NCI-H2171 treated with DMSO at 0.1 percent for 48 hours (cell line): Measurements from ENCODE around the gene MARCO.
"Not testable (repeated sequence)": the region's sequence is repeated elsewhere in the genome, so short reads cannot be mapped to it uniquely, and the experiment has no call there.

Experiments
- DNase-seq: peaks from one replicate; lab custom pipeline; 2025; lab: John Stamatoyannopoulos, UW

The MARCO gene

DNA sequence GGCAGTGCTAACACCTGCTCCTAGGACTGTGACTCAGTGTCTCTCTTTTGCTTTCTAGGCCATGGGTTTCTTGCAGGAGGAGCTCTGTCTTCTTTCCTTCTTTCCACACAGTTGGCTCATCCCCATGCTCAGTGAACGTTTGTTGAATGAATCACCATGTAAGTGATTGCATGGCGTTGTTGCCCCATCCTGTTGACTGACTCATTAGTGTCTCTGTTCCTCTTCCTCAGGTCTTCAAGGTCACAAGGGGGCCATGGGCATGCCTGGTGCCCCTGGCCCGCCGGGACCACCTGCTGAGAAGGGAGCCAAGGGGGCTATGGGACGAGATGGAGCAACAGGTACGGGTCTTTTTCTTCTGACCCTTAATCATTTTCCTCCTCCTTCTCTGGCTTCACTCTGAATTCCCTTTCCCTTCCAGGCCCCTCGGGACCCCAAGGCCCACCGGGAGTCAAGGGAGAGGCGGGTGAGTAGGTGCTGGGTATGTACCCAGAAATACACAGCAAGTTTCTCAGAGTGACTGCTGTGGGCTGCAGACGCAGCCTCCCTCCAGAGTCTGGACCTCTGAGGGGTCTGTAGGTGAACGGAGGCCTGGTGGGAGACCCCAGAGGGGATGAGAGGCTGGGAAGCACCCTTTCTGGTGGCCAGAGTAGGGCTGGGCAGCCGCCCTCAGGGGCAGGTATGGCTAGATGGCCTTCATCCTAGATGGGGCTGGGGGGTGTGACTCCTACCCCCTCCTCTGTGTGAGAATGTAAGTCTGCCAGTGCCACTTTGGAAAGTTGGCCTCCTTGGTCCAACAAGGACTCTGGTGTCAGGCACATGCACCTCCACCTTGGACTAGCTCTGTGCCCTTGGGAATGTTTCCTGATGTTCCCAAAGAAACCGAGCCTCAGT, 32.4 kb downstream of the MARCO start:
- no peak for DNase-seq

DNA sequence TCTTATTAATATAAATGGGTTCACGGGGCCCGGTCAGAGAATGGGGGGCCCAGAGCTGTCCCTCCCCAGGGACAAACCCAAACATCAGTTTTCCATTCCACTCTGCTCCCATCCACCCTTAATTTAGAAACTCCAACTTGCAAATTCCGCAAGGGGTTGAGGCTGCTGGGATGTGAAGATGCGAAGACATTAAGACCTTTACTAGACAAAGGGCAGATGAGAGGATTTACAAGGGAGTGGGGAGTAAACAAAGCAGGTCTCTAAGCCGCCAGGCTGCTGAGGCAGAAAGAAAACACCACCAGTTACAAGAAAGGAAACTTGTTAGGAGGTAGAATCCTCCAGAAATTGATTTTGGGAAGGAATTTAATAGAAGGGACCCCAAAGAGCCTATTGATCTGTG, 33.1 kb downstream of the MARCO start:
- no peak for DNase-seq

DNA sequence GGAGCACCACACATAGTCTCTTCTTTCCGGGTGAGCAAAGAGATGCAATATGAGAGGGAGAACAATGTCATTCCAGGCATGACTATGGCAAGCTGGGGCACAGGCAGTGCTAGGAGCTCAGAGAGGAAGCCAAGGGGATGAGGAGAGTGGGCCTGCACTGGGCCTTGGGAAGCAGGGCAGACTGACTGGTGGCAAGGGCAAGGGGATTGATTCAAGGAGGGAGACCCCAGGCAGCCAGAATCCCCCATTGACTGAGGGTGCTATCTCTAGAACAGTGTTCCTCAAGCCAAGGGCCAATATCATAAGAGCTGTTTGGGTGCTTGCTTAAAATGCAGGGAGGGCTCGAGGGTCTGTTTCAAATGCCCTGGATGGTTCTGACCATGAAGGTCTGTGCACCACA, 36.1 kb downstream of the MARCO start:
- DNase-seq: no peak

DNA sequence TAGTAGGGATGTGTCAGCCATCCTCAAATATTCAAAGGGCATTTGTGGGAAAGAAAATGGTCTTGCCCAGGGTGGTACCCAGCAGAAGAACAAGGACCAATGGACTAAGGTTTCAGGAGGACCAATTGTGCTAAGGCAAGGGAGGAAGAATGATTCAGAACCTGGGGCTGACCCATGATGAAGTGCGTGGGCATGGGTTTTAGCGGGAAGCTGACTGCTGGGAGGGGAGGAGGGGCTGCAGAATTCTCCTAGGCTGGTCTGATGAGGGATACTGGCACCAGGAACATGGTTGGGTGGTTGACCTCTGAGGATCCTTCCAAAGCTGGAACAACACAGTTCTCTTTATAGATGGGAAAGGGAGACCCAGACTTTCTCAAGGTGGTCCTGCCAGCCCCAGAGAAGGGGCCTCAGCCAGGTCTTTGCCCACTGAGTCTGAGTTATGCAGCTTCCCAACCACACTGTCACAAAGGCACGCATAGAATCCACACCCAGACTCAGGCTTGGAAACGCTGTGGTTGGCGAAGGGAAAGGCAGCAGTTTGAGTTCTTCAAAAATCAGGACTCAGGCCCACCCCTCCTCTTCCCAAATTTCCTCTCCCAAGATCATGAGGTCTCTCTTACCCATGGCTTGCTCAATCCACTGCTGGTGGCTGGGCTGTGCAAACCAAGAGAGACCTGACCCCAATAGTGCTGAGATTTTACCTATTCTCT, 37.3 kb downstream of the MARCO start:
- DNase-seq: no peak

DNA sequence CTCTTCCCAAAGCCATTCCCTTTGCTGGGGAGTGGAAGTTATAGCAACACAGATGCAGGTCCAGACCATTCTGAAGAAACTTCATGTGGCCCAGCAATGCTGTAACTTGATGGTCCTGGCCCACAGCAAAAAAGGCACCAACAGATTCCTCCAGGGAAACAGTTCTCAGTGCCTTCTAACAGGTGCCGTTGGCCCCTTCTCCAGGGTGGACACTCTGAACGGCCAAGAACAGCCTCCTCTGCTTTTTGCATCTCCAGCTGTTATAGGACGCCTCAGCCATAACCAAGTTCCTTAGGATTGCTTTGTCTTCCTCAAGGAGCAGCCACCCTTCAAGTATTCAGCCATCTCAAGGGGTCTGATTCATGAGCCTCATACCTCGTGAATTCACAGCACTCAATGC, 38.0 kb downstream of the MARCO start:
- no peak for DNase-seq

DNA sequence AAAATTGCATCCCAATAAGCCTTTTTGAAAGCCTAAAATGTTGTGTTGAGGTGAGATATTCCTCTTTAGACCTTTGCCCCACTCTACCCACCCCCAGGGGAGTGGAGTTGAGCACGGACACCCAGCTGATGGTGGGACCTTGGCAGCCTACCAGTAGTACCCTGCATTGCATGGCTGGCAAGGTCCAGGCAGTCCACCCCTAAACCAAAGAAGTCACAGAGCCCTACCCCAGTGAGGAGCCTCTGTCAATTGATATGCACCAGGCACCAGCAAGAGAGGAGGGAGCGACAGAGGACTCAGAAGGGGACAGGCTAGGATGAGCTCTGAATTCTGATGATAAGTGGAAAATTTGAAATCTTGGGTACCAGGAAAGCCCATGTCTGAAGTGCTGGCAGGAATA, 38.6 kb downstream of the MARCO start:
- DNase-seq: no peak

DNA sequence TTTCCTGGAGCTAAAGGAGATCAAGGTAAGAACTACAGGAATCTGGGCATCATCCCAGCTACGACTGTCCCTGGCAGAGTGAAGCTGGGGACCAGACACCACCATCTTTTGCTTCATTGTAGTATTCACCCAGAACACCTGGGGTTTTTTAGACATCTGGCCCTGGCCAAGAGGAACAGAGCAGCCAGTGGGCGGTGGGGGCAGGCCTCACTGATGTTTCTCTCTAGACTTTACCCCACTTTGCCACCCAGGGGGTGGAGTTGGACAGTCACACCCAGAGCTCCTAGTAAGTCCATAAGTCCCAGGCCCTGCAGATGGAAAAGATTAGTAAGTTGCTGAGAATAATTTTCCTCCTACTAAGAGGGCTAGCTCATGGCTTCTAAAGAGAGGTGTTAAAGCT, 39.6 kb downstream of the MARCO start:
- no peak for DNase-seq

DNA sequence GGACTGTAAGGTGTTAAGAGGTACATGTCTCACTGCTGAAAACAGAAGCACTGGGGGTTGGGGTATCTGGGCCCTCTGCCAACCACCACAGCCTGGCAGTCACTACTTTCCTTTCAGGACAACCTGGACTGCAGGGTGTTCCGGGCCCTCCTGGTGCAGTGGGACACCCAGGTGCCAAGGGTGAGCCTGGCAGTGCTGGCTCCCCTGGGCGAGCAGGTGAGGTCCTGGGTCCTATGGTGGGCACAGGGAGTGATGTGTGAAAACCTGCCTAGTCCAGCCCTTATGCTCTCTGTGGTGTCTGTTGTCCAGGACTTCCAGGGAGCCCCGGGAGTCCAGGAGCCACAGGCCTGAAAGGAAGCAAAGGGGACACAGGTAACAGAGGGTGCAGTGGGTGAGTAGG, 40.0 kb downstream of the MARCO start:
- no peak for DNase-seq

DNA sequence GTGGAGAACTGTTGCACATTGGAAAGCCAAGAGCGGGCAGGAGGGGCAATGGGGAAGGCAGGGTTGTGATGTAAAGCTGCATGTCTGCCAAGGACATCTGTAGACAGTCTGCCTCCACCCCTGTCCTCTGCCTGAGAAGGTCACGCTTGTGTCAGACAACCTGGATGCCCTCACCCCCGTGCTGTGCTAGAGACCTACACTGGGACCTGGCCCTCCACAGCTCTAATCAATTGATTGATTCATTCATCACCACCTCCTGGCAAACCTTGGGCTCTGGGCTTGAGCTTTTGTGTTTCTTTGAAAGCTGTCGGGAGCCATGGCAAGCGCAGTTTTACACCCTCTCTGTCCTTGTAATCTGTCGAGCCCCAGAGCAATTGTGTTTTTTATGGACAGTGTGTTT, 41.1 kb downstream of the MARCO start:
- DNase-seq: no peak

DNA sequence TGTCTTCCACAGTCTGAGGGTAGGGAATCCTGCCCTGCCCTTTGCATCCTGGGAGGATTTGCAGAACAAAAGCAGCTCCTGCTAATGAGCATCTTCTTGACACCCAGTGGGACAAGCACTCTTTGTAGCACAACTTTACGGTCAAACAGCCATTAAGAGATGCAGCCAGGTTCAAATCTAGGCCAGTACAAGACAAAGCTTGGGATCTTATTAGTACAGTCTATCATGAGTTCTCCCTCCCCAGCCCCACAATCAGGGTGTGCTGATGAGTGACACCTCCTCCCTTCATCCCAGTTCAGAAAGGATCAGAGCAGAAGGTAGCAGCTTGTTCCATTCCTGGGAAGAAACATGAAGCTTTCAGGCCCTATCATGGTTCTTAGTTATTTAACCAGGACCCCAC, 41.9 kb downstream of the MARCO start:
- DNase-seq: no peak

DNA sequence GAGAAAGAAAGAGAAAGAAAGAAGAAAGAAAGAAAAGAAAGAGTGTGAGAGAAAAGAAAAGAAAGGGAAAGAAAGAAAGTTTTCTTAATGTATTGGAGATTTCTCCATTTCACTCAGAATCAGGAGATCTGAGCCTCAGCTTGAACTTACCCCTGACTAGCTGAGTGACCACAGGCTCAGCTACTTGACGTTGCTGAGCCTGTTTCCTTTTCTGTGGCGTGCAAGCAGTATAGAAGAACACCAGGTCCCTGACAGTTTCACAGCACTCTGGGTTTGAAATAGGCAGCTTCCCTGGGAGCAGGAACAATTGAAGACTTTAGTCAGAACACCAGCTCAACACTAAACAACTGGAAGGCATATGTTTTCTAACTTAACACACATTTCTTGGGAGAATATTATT, 44.7 kb downstream of the MARCO start:
- DNase-seq: no peak

DNA sequence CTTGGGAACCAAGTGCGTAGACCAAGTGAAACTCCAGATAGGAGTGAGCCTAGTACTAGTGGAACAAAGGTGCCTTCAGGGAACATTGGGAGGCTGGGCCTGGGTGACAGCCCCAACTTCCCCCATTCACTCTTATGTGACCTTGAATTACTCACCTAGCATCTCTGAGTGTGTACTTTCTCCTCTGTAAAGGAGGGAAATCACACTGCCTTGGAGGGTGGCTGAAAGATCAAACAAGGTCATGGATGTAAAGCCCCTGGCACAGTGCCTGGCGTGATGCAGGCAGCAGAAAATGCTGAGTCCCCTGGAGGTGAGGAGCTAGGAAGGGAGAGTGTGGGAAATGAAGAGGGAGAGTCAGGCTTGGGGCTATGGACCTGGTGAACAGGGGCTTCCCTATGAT, 45.9 kb downstream of the MARCO start:
- DNase-seq: no peak

DNA sequence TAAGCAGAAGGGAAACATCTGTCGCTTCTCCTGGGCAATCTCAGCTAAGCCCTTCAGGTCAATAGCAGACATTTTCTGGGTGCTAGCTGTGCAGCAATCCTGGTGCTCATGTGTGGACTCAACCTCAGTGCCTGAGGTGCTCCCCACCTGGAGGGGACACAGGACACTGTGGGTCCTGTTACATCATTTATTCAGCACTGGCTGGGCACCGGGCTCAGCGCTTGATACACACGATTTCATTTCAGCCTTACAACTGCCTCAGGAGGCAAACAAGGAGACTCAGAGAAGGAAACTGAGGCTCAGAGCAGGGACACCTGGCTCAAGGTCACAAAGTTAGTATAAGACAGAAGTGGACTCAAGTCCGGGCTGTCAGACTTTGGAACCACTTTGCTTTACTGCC, 46.7 kb downstream of the MARCO start:
- peak; percentile 44 for DNase-seq

DNA sequence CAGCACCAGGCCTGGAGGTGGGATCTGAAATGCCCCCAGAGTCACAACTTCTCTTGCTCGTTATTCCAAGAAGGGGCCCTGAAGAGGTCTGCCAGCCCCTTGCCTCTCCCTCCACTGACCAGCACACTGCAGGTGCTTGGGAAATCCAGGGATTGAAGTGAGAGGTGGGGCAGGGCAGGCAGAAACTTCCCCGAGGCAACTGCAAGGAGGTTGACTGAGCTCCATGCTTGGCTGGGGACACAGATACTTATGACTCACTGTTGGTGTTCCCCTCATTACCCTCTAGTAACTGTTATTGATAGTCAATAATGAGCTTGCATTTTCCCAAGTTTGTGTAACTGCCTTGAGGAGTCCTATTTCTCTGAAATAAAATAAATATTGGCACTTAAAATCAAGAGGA, 47.5 kb downstream of the MARCO start:
- no peak for DNase-seq

DNA sequence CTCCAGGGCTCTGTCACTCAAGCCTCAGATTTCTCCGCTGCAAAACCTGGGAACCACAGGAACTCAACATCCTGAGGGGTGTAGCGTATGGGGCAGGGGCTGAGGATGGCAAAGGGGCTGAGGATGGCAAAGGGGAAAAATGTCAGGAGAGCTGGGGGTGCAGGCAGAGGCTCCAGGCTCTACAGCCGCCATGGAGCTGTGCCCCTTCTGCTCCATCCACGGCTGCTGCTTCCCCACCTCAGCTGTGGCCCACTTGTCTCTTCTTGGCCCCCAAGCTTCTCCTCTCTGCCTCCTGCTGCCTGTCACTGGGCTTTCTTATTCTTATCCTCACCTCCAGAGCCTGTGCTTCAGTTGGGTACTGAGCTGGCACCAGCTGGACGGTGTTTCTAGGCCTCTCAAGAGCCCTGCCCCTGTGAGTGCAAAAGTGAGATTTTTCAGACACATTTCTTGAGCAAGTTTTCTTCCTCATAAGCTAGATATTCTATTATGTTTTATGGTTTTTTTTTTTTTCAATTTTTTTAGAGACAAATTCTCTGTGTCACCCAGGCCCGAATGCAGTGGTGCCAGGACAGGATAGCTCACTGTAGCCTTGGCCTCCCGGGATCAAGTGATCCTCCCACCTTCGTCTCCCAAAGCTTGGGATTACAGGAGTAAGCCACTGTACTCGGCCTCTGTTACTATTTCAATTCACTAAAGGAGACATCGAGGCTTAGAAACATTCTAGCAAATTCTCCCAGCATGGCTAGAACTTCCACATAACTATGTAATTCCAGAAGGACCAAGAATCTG, 49.0 kb downstream of the MARCO start:
- DNase-seq: no peak

DNA sequence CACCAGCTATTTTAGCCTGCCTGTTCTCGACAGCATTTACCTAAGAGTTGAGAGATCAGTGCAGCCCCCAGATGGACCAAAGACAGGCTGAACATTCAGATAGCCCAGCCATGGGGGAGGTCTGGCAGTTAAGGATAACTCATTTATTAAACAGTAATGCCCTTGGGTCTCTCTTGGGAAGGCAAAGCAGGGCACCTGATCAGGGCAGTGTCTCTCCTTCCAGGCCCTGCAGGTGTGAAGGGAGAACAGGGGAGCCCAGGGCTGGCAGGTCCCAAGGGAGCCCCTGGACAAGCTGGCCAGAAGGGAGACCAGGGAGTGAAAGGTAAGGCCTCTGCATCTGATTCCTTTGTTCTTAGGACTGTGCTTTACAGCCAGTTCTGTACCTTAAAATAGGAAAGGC, 49.6 kb downstream of the MARCO start:
- DNase-seq: no peak

DNA sequence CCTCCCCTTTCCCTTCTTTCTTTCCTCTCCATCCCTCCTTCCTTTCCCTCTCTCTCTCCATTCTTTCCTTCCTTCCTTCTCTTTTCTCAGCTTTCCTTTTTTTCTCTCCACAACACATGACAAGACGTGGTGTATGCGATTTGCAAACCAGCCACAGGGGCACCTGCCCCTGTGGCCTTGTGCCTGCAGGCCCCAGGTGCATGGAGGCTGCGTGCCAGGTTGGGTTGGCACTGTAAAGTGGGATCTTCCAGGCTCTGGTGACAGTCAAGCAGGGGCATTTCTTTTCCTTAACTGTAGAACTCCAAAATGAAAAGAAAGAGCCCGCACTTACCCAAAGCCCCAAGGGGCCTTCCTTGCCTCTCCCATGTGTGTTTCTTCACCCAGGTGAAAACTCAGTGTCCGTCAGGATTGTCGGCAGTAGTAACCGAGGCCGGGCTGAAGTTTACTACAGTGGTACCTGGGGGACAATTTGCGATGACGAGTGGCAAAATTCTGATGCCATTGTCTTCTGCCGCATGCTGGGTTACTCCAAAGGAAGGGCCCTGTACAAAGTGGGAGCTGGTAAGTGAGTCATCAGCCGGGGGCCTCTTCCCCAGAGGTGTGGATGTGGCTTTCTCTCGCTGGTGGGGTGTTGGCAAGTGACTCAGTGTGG, 50.9 kb downstream of the MARCO start:
- no peak for DNase-seq

DNA sequence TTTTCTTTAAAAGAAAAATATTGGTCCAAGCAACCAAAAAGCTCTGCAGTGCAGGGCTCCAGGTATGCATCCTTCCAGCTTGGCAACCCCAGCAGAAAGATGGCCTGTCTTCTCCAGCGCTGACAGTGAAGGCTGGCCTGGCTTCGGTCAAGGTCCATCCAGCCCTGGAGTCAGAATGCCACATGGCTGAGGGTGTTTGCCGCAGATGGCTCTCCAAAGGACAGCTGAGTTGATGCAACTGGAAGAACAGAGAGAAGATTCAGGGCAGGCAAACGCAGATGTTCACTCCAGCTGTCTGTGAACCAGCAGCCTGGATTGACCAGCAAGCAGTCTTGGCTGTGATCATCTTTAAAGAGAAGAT, 51.4 kb downstream of the MARCO start:
- DNase-seq: no peak

DNA sequence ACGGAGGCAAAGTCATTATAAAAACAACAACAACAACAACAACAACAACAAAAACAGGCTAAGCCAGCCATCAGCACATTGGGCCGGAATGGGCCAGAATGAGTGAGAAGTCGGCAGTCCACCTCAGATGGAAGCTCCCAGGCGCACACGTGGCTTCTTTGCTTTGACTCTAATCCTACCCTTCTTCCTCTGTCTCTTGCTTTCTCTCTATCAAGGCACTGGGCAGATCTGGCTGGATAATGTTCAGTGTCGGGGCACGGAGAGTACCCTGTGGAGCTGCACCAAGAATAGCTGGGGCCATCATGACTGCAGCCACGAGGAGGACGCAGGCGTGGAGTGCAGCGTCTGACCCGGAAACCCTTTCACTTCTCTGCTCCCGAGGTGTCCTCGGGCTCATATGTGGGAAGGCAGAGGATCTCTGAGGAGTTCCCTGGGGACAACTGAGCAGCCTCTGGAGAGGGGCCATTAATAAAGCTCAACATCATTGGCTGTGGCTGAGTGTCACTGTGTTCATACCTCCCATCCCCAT, 52.2 kb downstream of the MARCO start:
- no peak for DNase-seq

DNA sequence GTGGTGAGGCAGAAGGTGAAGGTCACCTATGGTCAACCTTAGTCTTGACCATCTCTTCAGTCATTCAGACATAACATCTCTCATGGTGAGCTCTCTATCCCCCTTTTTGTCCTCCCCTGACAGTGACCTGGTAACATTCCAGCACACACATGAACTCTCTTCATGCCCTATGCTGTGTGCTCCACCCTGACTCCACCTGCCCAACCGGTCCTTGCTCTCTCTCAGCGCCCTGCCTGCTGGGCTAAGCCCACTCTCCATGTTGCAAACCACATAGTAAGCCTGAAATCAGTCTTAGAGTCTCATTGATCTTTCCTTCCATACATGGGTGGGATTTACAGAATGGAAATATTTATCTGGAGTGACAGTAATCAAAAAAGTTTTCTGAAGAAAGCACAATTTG, 52.8 kb downstream of the MARCO start:
- no peak for DNase-seq

DNA sequence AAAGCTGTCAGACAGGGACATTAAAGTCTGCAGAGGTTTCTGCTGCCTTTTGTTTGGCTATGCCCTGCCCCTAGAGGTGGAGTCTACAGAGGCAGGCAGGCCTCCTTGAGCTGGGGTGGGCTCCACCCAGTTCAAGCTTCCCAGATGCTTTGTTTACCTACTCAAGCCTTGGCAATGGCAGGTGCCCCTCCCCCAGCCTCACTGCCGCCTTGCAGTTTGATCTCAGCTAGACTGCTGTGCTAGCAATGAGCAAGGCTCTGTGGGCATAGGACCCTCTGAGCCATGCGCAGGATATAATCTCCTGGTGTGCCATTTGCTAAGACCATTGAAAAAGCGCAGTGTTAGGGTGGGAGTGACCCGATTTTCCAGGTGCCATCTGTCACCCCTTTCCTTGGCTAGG, 61.9 kb downstream of the MARCO start:
- DNase-seq: not testable (repeated sequence)

DNA sequence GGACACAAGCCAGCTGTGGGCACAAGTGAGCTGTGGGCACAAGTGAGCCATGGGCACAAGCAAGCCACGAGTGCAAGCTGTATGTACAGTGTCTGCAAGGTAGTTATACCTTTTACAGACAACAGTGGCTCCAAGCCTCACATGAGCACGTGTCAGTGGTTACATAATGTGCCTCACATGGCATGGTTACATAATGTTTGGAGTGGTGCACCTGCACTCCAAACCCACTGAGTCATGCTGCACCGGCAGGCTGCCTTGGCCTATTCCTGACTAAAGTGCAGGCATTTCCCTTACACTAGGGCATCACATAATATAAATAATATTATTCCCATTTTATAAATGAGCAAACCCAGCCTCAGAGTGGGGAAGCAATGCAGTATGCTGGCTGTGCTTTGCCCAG, 62.6 kb downstream of the MARCO start:
- DNase-seq: no peak
